GM12878 (cell line): Measurements from ENCODE around the gene TMEM176B. TPM values are rescaled to one million over a fixed set of nuclear protein-coding genes. Genes with fewer than 3 reads are reported as not detected.

ENCODE experiments used
- ATAC-seq: fragments of 200-7000 bp; cut with Tn5 transposase; 3 replicates; pipeline ENCODE4 v1.9.1; 2020; ENCODE audit warnings: mild to moderate bottlenecking, moderate library complexity
- BruUV-seq: library from RNA; stranded (reverse); fragments of 400-500 nt; replicated peaks from 2 replicates; lab custom pipeline; 2021; lab: Mats Ljungman, UMichigan
- CTCF ChIA-PET: fragments of 300-600 bp; sonication (Branson Sonifier 250); formaldehyde crosslinking; extraction: SDS; loops from one replicate; lab custom pipeline; 2021; ENCODE audit warnings: inconsistent platforms; lab: Yijun Ruan, JAX
- POLR2A ChIA-PET: fragments of 350-600 bp; formaldehyde crosslinking; extraction: SDS; loops from one replicate; lab custom pipeline; 2021; ENCODE audit warnings: inconsistent platforms; lab: Charles Lee
- RAD21 ChIA-PET: fragments of 300-600 bp; sonication (Branson Sonifier 250); formaldehyde crosslinking; loops from one replicate; lab custom pipeline; 2023; ENCODE audit warnings: antibody characterized with exemption; ENCODE audit not compliant: unreplicated experiment; lab: Charles Lee
- SMC1A ChIA-PET: fragments of 300-600 bp; sonication (Branson Sonifier 250); formaldehyde crosslinking; loops from one replicate; lab custom pipeline; 2023; ENCODE audit not compliant: unreplicated experiment, uncharacterized antibody; lab: Charles Lee
- DNase-seq: peaks from one replicate; pipeline ENCODE4 v3.0.0-alpha.2; 2011; ENCODE audit warnings: low read depth, low spot score
- FAIRE-seq: peaks from 3 replicates; lab custom pipeline; 2011; peaks lifted over from hg19 to GRCh38; lab: Jason Lieb, UNC
- H2AFZ ChIP-seq: 2 replicates; pipeline ENCODE4 v1.6.0; 2011; ENCODE audit warnings: low read depth, low read length, control low read depth; ENCODE audit not compliant: control insufficient read depth
- H3K27ac ChIP-seq: 2 replicates; pipeline ENCODE4 v1.5.1; 2011; ENCODE audit warnings: control low read depth; ENCODE audit not compliant: control insufficient read depth, insufficient read depth
- H3K27me3 ChIP-seq, 2 experiments: replicated peaks in 1 of 2; 2 replicates each; pipeline versions ENCODE4 v1.6.0 to v1.6.1; 2011; ENCODE audit warnings: low read length in 1 of 2; ENCODE audit not compliant: control insufficient read depth in 2 of 2, insufficient read depth in 2 of 2
- H3K36me3 ChIP-seq, 2 experiments: 2 replicates each; pipeline ENCODE4 v1.5.1; 2011; ENCODE audit warnings: low read length in 1 of 2; ENCODE audit not compliant: control insufficient read depth in 2 of 2, insufficient read depth in 2 of 2
- H3K4me1 ChIP-seq: 2 replicates; pipeline ENCODE4 v1.6.1; 2011; ENCODE audit warnings: mild to moderate bottlenecking, low read length, moderate library complexity, mixed read lengths; ENCODE audit not compliant: control insufficient read depth, insufficient read depth
- H3K4me2 ChIP-seq: 2 replicates; pipeline ENCODE4 v1.6.0; 2011; ENCODE audit warnings: control low read depth; ENCODE audit not compliant: control insufficient read depth, insufficient read depth
- H3K4me3 ChIP-seq: fragments of 200-600 bp; sonication (generic); 2 replicates; pipeline ENCODE4 v1.5.1; 2016
- H3K79me2 ChIP-seq: 2 replicates; pipeline ENCODE4 v1.6.0; 2011; ENCODE audit warnings: low read length; ENCODE audit not compliant: control insufficient read depth, insufficient read depth
- H3K9ac ChIP-seq: 2 replicates; pipeline ENCODE4 v1.8.0; 2011; ENCODE audit warnings: low read length, control low read depth, mixed read lengths; ENCODE audit not compliant: control insufficient read depth, insufficient read depth
- H3K9me3 ChIP-seq: replicated peaks from 3 replicates; pipeline ENCODE4 v1.5.1; 2011; ENCODE audit warnings: mild to moderate bottlenecking, low read length; ENCODE audit not compliant: control insufficient read depth, insufficient read depth
- H4K20me1 ChIP-seq: 2 replicates; pipeline ENCODE4 v1.6.0; 2011; ENCODE audit not compliant: control insufficient read depth, insufficient read depth
- BRCA1 ChIP-seq: IDR thresholded peaks from 2 replicates; pipeline ENCODE4 v1.6.1; 2011; ENCODE audit warnings: low read depth, low read length, improper control_type of control experiment
- CBX3 ChIP-seq: fragments of 200-600 bp; sonication (generic); IDR thresholded peaks from 2 replicates; pipeline ENCODE4 v1.6.1; 2016; ENCODE audit warnings: low read depth, borderline replicate concordance
- E2F8 ChIP-seq: fragments of 450-650 bp; IDR thresholded peaks from 2 replicates; pipeline ENCODE4 v1.6.1; 2018; ENCODE audit warnings: mild to moderate bottlenecking, low read depth, moderate library complexity; ENCODE audit not compliant: partially characterized antibody
- FOXM1 ChIP-seq: IDR thresholded peaks from 2 replicates; pipeline ENCODE4 v1.6.1; 2012; ENCODE audit warnings: low read depth, mild to moderate bottlenecking, inconsistent platforms, low read length, moderate library complexity
- NR2C2 ChIP-seq: IDR thresholded peaks from 2 replicates; pipeline ENCODE4 v1.6.1; 2011; ENCODE audit warnings: borderline replicate concordance, low read depth; ENCODE audit not compliant: control insufficient read depth, insufficient read length
- TCF3 ChIP-seq: IDR thresholded peaks from 2 replicates; pipeline ENCODE4 v1.6.1; 2012; ENCODE audit warnings: low read depth, mild to moderate bottlenecking, low read length, borderline replicate concordance; ENCODE audit not compliant: insufficient read depth
- ZNF207 ChIP-seq: fragments of 450-650 bp; IDR thresholded peaks from 2 replicates; pipeline ENCODE4 v1.6.1; 2014; ENCODE audit warnings: antibody characterized with exemption, mild to moderate bottlenecking, borderline replicate concordance
- ZNF622 ChIP-seq: fragments of 450-650 bp; IDR thresholded peaks from 2 replicates; pipeline ENCODE4 v1.6.1; 2017; ENCODE audit warnings: mild to moderate bottlenecking, inconsistent platforms
- WGBS: methylation state at CpG from one replicate; pipeline ENCODE4 v1.1.6; 2016; ENCODE audit warnings: low lambda C conversion rate; ENCODE audit not compliant: insufficient replicate concordance, insufficient coverage; ENCODE audit errors: missing lambda C conversion rate; 5-methylcytosine and 5-hydroxymethylcytosine counted together
- in situ Hi-C: fragments of 300-500 bp; cut with MboI; formaldehyde crosslinking; loops from 9 replicates; pipeline ENCODE4 v1.14.3; 2018; ENCODE audit warnings: mixed read lengths
- intact Hi-C: fragments of 100-400 bp; cut with micrococcal nuclease; formaldehyde crosslinking; loops from one replicate; pipeline ENCODE4 v1.14.2; 2022; ENCODE audit not compliant: unreplicated experiment
- polyA plus RNA-seq, 11 experiments: library from polyadenylated mRNA; depleted of rRNA in 4 of 11; unstranded in 6 of 11; stranded (reverse) in 5 of 11; fragments of >200 nt; fragmentation: Nextera tagmentation in 4 of 11; fragmentation: Illumina TruSeq in 1 of 11; extraction: Ambion mirVana in 4 of 11; extraction: Trizol in 1 of 11; gene quantifications; 1 replicate in 1 of 11; 2 replicates in 10 of 11; pipeline versions ENCODE4 v1.2.1 to v1.2.3, GENCODE V29; 2011 to 2016; ENCODE audit warnings: inconsistent platforms in 2 of 11, missing spikeins in 2 of 11, low read depth in 1 of 11
- total RNA-seq, 4 experiments: library from RNA; depleted of rRNA in 3 of 4; stranded (reverse); fragments of >200 nt in 3 of 4; fragmentation: Illumina TruSeq in 1 of 4; extraction: Trizol in 1 of 4; gene quantifications; 2 replicates each; pipeline versions ENCODE4 v1.2.1 to v1.2.3, GENCODE V29; 2013 to 2021
- TF ChIP-seq, protein P1 (sequence below): fragments of 450-650 bp; IDR thresholded peaks from 2 replicates; pipeline ENCODE4 v1.6.1; 2017; ENCODE audit warnings: low read depth, mild to moderate bottlenecking, moderate library complexity
- TF ChIP-seq, protein P2 (sequence below): IDR thresholded peaks from 2 replicates; pipeline ENCODE4 v1.6.1; 2012; ENCODE audit warnings: mild to moderate bottlenecking, low read depth, low read length

The TMEM176B gene
- total and polyA plus RNA-seq, 10 of the 15 experiments (the other 5 are each of a cell fraction or from before 2014, with no cell fraction given) = 0.05 to 0.40 (median 0.20) TPM; not detected in 4

DNA sequence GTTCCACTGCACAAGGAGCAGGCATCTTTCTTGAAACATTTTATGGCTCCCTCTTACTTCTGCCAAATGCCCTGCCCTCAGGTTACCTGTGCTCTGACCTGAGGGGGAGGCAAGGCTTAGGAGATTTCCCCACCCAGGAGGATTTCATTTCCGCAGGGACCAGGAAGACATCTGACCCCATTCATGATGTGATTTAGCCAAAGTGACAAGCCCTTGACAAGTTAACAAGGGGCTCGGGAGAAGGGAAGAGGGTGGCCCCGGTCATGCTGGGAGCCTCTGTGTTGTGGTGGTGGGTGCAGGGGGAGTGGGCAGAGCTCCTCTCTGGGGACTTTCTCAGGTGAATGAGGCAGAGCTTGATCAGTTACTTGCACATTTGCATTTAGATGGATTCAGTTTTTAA, 44.0 kb downstream of the TMEM176B start:
- no peak for ATAC-seq
- BruUV-seq = no TSS peak
- intact Hi-C loops (loop anchor here (2.0 kb wide), 1 partner anchor 469 kb away; no protein-coding TSS in a partner anchor), in situ Hi-C loops (no loop called here)
- 83% methylated on average over 3 of the region's 3 CpGs for WGBS
- 0 out of 2 replicates have a peak overlapping the region, but pooled peaks have one; percentile 57 for H3K27ac ChIP-seq
- SMC1A ChIA-PET = interaction anchor here (0.8 to 5.1 kb wide), 17 partner anchors 11 to 407 kb away, joined by 3 to 115 read pairs (median 7); partner anchors contain the start of genes GIMAP2, GIMAP6 and GIMAP8
- FAIRE-seq = no peak
- RAD21 ChIA-PET = interaction anchor here (0.6 to 4.7 kb wide), 17 partner anchors 9 to 323 kb away, joined by 3 to 75 read pairs (median 6); partner anchors contain the start of genes GIMAP1, GIMAP2 and GIMAP8
- peaks cover 28% of the 10 kb centered on the region for H3K4me1 ChIP-seq
- H4K20me1 ChIP-seq = no peaks in the 10 kb centered on the region
- no peak overlapping the region for H3K4me3 ChIP-seq
- no peak overlapping the region for H2AFZ ChIP-seq
- POLR2A ChIA-PET = interaction anchor here (1.0 to 1.1 kb wide), 2 partner anchors 305 to 307 kb away, joined by 3 to 5 read pairs; no protein-coding TSS in a partner anchor
- H3K36me3 ChIP-seq = no peaks in the 10 kb centered on the region
- H3K27me3 ChIP-seq = no peaks in the 10 kb centered on the region
- TF ChIP-seq ZNF622 = no peak
- TF ChIP-seq, protein P1, sequence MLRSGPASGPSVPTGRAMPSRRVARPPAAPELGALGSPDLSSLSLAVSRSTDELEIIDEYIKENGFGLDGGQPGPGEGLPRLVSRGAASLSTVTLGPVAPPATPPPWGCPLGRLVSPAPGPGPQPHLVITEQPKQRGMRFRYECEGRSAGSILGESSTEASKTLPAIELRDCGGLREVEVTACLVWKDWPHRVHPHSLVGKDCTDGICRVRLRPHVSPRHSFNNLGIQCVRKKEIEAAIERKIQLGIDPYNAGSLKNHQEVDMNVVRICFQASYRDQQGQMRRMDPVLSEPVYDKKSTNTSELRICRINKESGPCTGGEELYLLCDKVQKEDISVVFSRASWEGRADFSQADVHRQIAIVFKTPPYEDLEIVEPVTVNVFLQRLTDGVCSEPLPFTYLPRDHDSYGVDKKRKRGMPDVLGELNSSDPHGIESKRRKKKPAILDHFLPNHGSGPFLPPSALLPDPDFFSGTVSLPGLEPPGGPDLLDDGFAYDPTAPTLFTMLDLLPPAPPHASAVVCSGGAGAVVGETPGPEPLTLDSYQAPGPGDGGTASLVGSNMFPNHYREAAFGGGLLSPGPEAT = no peak
- TF ChIP-seq, protein P2, sequence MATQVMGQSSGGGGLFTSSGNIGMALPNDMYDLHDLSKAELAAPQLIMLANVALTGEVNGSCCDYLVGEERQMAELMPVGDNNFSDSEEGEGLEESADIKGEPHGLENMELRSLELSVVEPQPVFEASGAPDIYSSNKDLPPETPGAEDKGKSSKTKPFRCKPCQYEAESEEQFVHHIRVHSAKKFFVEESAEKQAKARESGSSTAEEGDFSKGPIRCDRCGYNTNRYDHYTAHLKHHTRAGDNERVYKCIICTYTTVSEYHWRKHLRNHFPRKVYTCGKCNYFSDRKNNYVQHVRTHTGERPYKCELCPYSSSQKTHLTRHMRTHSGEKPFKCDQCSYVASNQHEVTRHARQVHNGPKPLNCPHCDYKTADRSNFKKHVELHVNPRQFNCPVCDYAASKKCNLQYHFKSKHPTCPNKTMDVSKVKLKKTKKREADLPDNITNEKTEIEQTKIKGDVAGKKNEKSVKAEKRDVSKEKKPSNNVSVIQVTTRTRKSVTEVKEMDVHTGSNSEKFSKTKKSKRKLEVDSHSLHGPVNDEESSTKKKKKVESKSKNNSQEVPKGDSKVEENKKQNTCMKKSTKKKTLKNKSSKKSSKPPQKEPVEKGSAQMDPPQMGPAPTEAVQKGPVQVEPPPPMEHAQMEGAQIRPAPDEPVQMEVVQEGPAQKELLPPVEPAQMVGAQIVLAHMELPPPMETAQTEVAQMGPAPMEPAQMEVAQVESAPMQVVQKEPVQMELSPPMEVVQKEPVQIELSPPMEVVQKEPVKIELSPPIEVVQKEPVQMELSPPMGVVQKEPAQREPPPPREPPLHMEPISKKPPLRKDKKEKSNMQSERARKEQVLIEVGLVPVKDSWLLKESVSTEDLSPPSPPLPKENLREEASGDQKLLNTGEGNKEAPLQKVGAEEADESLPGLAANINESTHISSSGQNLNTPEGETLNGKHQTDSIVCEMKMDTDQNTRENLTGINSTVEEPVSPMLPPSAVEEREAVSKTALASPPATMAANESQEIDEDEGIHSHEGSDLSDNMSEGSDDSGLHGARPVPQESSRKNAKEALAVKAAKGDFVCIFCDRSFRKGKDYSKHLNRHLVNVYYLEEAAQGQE = no peak
- TF ChIP-seq ZNF207 = no peak
- TF ChIP-seq BRCA1 = no peak
- no peak for TF ChIP-seq NR2C2
- no peak for TF ChIP-seq E2F8
- TF ChIP-seq FOXM1 = no peak
- no peak for TF ChIP-seq TCF3
- no peak for TF ChIP-seq CBX3
- H3K79me2 ChIP-seq = no peaks in the 10 kb centered on the region
- H3K9ac ChIP-seq = no peak overlapping the region
- DNase-seq = no peak
- CTCF ChIA-PET = interaction anchor here (0.6 to 4.8 kb wide), 19 partner anchors 17 to 323 kb away, joined by 3 to 112 read pairs (median 4); partner anchors contain the start of genes GIMAP2, GIMAP4, GIMAP6 and GIMAP8
- no peaks in the 10 kb centered on the region for H3K9me3 ChIP-seq
- H3K4me2 ChIP-seq = no peak overlapping the region
